H1 (cell line): ENCODE results near the gene INPP5K. TPM values are rescaled to one million over a fixed set of nuclear protein-coding genes. Genes with fewer than 3 reads are reported as not detected.

ENCODE experiments used
- CTCF ChIA-PET: fragments of 300-600 bp; sonication (Branson Sonifier 250); formaldehyde crosslinking; loops from one replicate; lab custom pipeline; 2021; ENCODE audit not compliant: partially characterized antibody; lab: Charles Lee
- POLR2A ChIA-PET: fragments of 300-600 bp; sonication (Branson Sonifier 250); formaldehyde crosslinking; loops from one replicate; lab custom pipeline; 2021; ENCODE audit warnings: inconsistent platforms; ENCODE audit not compliant: partially characterized antibody; lab: Charles Lee
- DNase-seq, 2 experiments: peaks; one replicate each; pipeline versions ENCODE4 v3.0.0 to v3.0.0-alpha.2; 2010 to 2022; ENCODE audit warnings: low spot score in 2 of 2, low read depth in 1 of 2, mixed read lengths in 1 of 2
- FAIRE-seq: peaks from 2 replicates; lab custom pipeline; 2011; peaks lifted over from hg19 to GRCh38; lab: Jason Lieb, UNC
- H2AFZ ChIP-seq: 2 replicates; pipeline ENCODE4 v1.8.1; 2012; ENCODE audit warnings: low read length, inconsistent platforms
- H2AK5ac ChIP-seq: 2 replicates; pipeline ENCODE4 v1.6.1; 2013; ENCODE audit warnings: low read depth, low read length
- H2BK120ac ChIP-seq: replicated peaks from 2 replicates; pipeline ENCODE3; 2013; ENCODE audit warnings: low read depth, low read length, inconsistent platforms
- H2BK12ac ChIP-seq: 2 replicates; pipeline ENCODE4 v1.6.1; 2013; ENCODE audit warnings: low read depth, low read length
- H2BK15ac ChIP-seq: 2 replicates; pipeline ENCODE4 v1.6.1; 2013; ENCODE audit warnings: low read length
- H2BK20ac ChIP-seq: 2 replicates; pipeline ENCODE4 v1.6.1; 2013; ENCODE audit warnings: low read length
- H2BK5ac ChIP-seq: 2 replicates; pipeline ENCODE4 v1.6.1; 2013; ENCODE audit warnings: low read depth, low read length
- H3K14ac ChIP-seq: 2 replicates; pipeline ENCODE4 v1.6.1; 2013; ENCODE audit warnings: inconsistent platforms; ENCODE audit not compliant: insufficient read length
- H3K18ac ChIP-seq: 2 replicates; pipeline ENCODE4 v1.6.1; 2013; ENCODE audit warnings: low read length; ENCODE audit errors: extremely low read depth
- H3K23ac ChIP-seq: 2 replicates; pipeline ENCODE4 v1.6.1; 2013; ENCODE audit warnings: inconsistent platforms; ENCODE audit not compliant: insufficient read length
- H3K23me2 ChIP-seq: 2 replicates; pipeline ENCODE4 v1.6.1; 2013; ENCODE audit warnings: low read depth, low read length
- H3K27ac ChIP-seq: 2 replicates; pipeline ENCODE4 v1.6.1; 2011; ENCODE audit warnings: low read depth, low read length, inconsistent platforms
- H3K27me3 ChIP-seq, 4 experiments: replicated peaks in 1 of 4; 1 replicate in 1 of 4; 2 replicates in 3 of 4; pipeline versions ENCODE4 v1.6.1 to v1.8.1; 2011 to 2013; ENCODE audit warnings: low read length in 3 of 4, mild to moderate bottlenecking in 3 of 4, inconsistent platforms in 2 of 4, mixed read lengths in 2 of 4, moderate library complexity in 1 of 4; ENCODE audit not compliant: control insufficient read depth in 3 of 4, insufficient read depth in 3 of 4; ENCODE audit errors: extremely low read depth in 1 of 4
- H3K36me3 ChIP-seq, 4 experiments: 2 replicates each; pipeline versions ENCODE4 v1.6.1 to v1.8.1; 2011 to 2013; ENCODE audit warnings: mild to moderate bottlenecking in 4 of 4, low read length in 3 of 4, moderate library complexity in 2 of 4, control low read depth in 1 of 4, inconsistent platforms in 1 of 4; ENCODE audit not compliant: insufficient read depth in 4 of 4, control insufficient read depth in 2 of 4
- H3K4ac ChIP-seq: replicated peaks from 2 replicates; pipeline ENCODE3; 2013; ENCODE audit warnings: low read length, low read depth, mixed read lengths, inconsistent platforms; ENCODE audit not compliant: insufficient read length
- H3K4me1 ChIP-seq, 4 experiments: replicated peaks in 1 of 4; 1 replicate in 1 of 4; 2 replicates in 3 of 4; pipeline versions ENCODE4 v1.6.1 to v1.8.1; 2011 to 2013; ENCODE audit warnings: low read length in 3 of 4, inconsistent platforms in 2 of 4, mixed read lengths in 1 of 4; ENCODE audit not compliant: insufficient read depth in 4 of 4, control insufficient read depth in 3 of 4
- H3K4me2 ChIP-seq, 2 experiments: 2 replicates each; pipeline versions ENCODE4 v1.6.1 to v1.8.1; 2011 to 2013; ENCODE audit warnings: low read depth in 2 of 2, low read length in 2 of 2, control low read depth in 1 of 2, inconsistent platforms in 1 of 2, mild to moderate bottlenecking in 1 of 2; ENCODE audit not compliant: insufficient read depth in 1 of 2
- H3K4me3 ChIP-seq, 4 experiments: fragments of 200-600, 300-600 bp in 1 of 4; sonication (generic), shearing (Covaris generic), sonication (Bioruptor Twin) in 1 of 4; 2 replicates each; pipeline versions ENCODE4 v1.5.1 to v1.8.1; 2011 to 2016; ENCODE audit warnings: low read length in 4 of 4, low read depth in 3 of 4, control low read depth in 2 of 4, inconsistent platforms in 2 of 4, mild to moderate bottlenecking in 2 of 4, mixed read lengths in 1 of 4, moderate library complexity in 1 of 4; ENCODE audit not compliant: insufficient read depth in 2 of 4; ENCODE audit errors: extremely low read depth in 1 of 4
- H3K56ac ChIP-seq: replicated peaks from 2 replicates; pipeline ENCODE3; 2013; ENCODE audit warnings: low read depth, mild to moderate bottlenecking, mixed read lengths, low read length, inconsistent platforms; ENCODE audit not compliant: insufficient read length
- H3K79me1 ChIP-seq: 2 replicates; pipeline ENCODE4 v1.6.1; 2013; ENCODE audit warnings: low read depth, low read length, control low read depth
- H3K79me2 ChIP-seq, 2 experiments: 2 replicates each; pipeline versions ENCODE4 v1.6.1 to v1.8.1; 2012 to 2013; ENCODE audit warnings: low read length in 2 of 2, mild to moderate bottlenecking in 2 of 2, inconsistent platforms in 1 of 2; ENCODE audit not compliant: insufficient read depth in 2 of 2, control insufficient read depth in 1 of 2
- H3K9ac ChIP-seq, 4 experiments: replicated peaks in 1 of 4; 1 replicate in 1 of 4; 2 replicates in 3 of 4; pipeline versions ENCODE4 v1.6.1 to v1.8.1; 2011 to 2013; ENCODE audit warnings: low read depth in 3 of 4, low read length in 3 of 4, control low read depth in 2 of 4, mild to moderate bottlenecking in 2 of 4, moderate library complexity in 2 of 4, inconsistent platforms in 1 of 4; ENCODE audit errors: extremely low read depth in 1 of 4
- H3K9me3 ChIP-seq, 2 experiments: 2 replicates each; pipeline versions ENCODE4 v1.6.1 to v1.8.1; 2012 to 2013; ENCODE audit warnings: mild to moderate bottlenecking in 2 of 2, moderate library complexity in 2 of 2, control low read depth in 1 of 2, inconsistent platforms in 1 of 2, low read depth in 1 of 2, low read length in 1 of 2, mixed read lengths in 1 of 2; ENCODE audit not compliant: insufficient read depth in 2 of 2
- H4K20me1 ChIP-seq, 2 experiments: replicated peaks in 1 of 2; 2 replicates each; pipeline versions ENCODE3 to v1.8.1; 2011 to 2013; ENCODE audit warnings: inconsistent platforms in 2 of 2, low read length in 2 of 2, mild to moderate bottlenecking in 1 of 2; ENCODE audit not compliant: insufficient read depth in 2 of 2, control insufficient read depth in 1 of 2
- H4K5ac ChIP-seq: 2 replicates; pipeline ENCODE4 v1.6.1; 2013; ENCODE audit warnings: low read length, low read depth, mixed read lengths, inconsistent platforms; ENCODE audit not compliant: insufficient read length
- H4K8ac ChIP-seq: 2 replicates; pipeline ENCODE4 v1.8.0; 2013; ENCODE audit warnings: mild to moderate bottlenecking, moderate library complexity, low read length, inconsistent platforms; ENCODE audit not compliant: insufficient read depth; ENCODE audit errors: extremely low read depth
- H4K91ac ChIP-seq: replicated peaks from 2 replicates; pipeline ENCODE3; 2013; ENCODE audit warnings: low read length, mixed read lengths, inconsistent platforms; ENCODE audit not compliant: insufficient read length
- CREB1 ChIP-seq: IDR thresholded peaks from 2 replicates; pipeline ENCODE4 v1.6.1; 2012; ENCODE audit warnings: inconsistent platforms
- SAP30 ChIP-seq: fragments of 300-600 bp; sonication (generic); IDR thresholded peaks from 2 replicates; pipeline ENCODE4 v1.7.1; 2012; ENCODE audit warnings: low read length, moderate library complexity, mild to moderate bottlenecking, inconsistent platforms; ENCODE audit not compliant: insufficient read depth, insufficient replicate concordance
- WGBS, 2 experiments: shearing (Covaris generic) in 1 of 2; methylation state at CpG; one replicate each; pipeline versions ENCODE4 v1.1.6 to v1.1.7; 2013 to 2015; ENCODE audit warnings: low lambda C conversion rate in 2 of 2, mixed read lengths in 2 of 2, inconsistent platforms in 1 of 2, low coverage in 1 of 2, missing lambda C conversion rate in 1 of 2; ENCODE audit not compliant: insufficient replicate concordance in 2 of 2, insufficient coverage in 1 of 2, insufficient read length in 1 of 2; ENCODE audit errors: extremely low coverage in 1 of 2, missing lambda C conversion rate in 1 of 2; 5-methylcytosine and 5-hydroxymethylcytosine counted together
- polyA plus RNA-seq, 7 experiments: library from polyadenylated mRNA; depleted of rRNA in 3 of 7; stranded (reverse) in 5 of 7; unstranded in 2 of 7; fragments of >200 nt in 5 of 7; fragments of 200-250 nt in 2 of 7; gene quantifications; 1 replicate in 5 of 7; 2 replicates in 1 of 7; 4 replicates in 1 of 7; pipeline versions ENCODE4 v1.2.1 to v1.2.3, GENCODE V29; 2011 to 2013; ENCODE audit warnings: missing spikeins in 2 of 7, mixed read lengths in 2 of 7
- total RNA-seq: library from RNA; stranded (reverse); fragmentation: NEBNext Ultra II Directional; extraction: Animal tissue kit (Norgen Biotek cat#: 25700); gene quantifications from 2 replicates; pipeline ENCODE4 v1.2.1, GENCODE V29; 2021

Gene INPP5K
- total and polyA plus RNA-seq, 2 of the 8 experiments (the other 6 are each of a cell fraction or from before 2014, with no cell fraction given), result 21.0 to 24.1 TPM

GRCh38 chr17:1492249-1493206, 23.9 kb downstream of the INPP5K start, which contains the start of gene MYO1C:
Gene MYO1C (minus strand): TSS chr17:1492686. CDS start chr17:1492487, 199 bp downstream.
- Histone ChIP-seq H2BK20ac (0 out of 2 replicates have a peak within 1 kb of the TSS, but pooled peaks have one; percentile 72), H3K56ac (no peak within 1 kb of the TSS), H3K9me3 (no peaks in the 10 kb centered on the region), H2BK5ac (no peak within 1 kb of the TSS), H3K4me3 (peak within 1 kb of the TSS; percentile 63 to 92 (median 72)), H4K91ac (peak within 1 kb of the TSS; percentile 73), H3K9ac (peak within 1 kb of the TSS in 3 of 4 experiments; percentile 13 to 36 (median 20); a peak in 4 of 7 replicates), H4K5ac (peak within 1 kb of the TSS; percentile 60), H3K36me3 (peaks cover 0 to 5% (median 0%) of the 10 kb centered on the region in 4 experiments; a peak in 2 of 8 replicates), H2BK15ac (0 out of 2 replicates have a peak within 1 kb of the TSS, but pooled peaks have one; percentile 12), H3K18ac (peak within 1 kb of the TSS; percentile 68), H3K27ac (no peak within 1 kb of the TSS), H3K79me1 (no peaks in the 10 kb centered on the region; the same call in 1 of the 2 replicates), H2BK120ac (no peak within 1 kb of the TSS), H4K8ac (no peak within 1 kb of the TSS; the same call in 1 of the 2 replicates), H3K27me3 (no peaks in the 10 kb centered on the region), H3K4me1 (peaks cover 0 to 16% (median 10%) of the 10 kb centered on the region in 4 experiments; a peak in 5 of 7 replicates), H3K23ac (no peak within 1 kb of the TSS), H2AK5ac (0 out of 2 replicates have a peak within 1 kb of the TSS, but pooled peaks have one; percentile 15), H3K4me2 (peak within 1 kb of the TSS; percentile 55 to 95), H4K20me1 (peaks cover 2 to 7% of the 10 kb centered on the region in 2 experiments), H3K79me2 (no peaks in the 10 kb centered on the region), H2BK12ac (peak within 1 kb of the TSS; percentile 50; the same call in 1 of the 2 replicates), H3K14ac (no peak within 1 kb of the TSS), H3K23me2 (peaks cover 10% of the 10 kb centered on the region; the same call in 1 of the 2 replicates), H2AFZ (no peak within 1 kb of the TSS), H3K4ac (peak within 1 kb of the TSS; percentile 87)
- DNase-seq (peak in 1 of 2 experiments; percentile 78), FAIRE-seq (no peak)
- TF ChIP-seq CREB1 (no peak), SAP30 (peak; percentile 28)
- ChIA-PET CTCF (interaction anchor here (0.6 to 2.2 kb wide), 10 partner anchors 8 to 155 kb away, joined by 3 to 13 read pairs (median 4); partner anchors contain the start of gene INPP5K), POLR2A (interaction anchor here (0.6 to 1.8 kb wide), 13 partner anchors 9 to 224 kb away, joined by 3 to 30 read pairs (median 4); partner anchors contain the start of genes CRK and INPP5K)
- WGBS, 2 experiments, result 32% methylated on average over 35 of the region's 35 CpGs; no CpG with 5 or more reads in 1 of the 2 experiments
